AG08395 (cell line): ENCODE results near the gene FOXL1.

Experiments used
- DNase-seq: peaks from one replicate; pipeline ENCODE4 v3.0.0; 2012; ENCODE audit warnings: mixed read lengths, low spot score

The FOXL1 gene

GRCh38 chr16:86604436-86605193, 26.3 kb downstream of the FOXL1 start:
- no peak for DNase-seq

DNA sequence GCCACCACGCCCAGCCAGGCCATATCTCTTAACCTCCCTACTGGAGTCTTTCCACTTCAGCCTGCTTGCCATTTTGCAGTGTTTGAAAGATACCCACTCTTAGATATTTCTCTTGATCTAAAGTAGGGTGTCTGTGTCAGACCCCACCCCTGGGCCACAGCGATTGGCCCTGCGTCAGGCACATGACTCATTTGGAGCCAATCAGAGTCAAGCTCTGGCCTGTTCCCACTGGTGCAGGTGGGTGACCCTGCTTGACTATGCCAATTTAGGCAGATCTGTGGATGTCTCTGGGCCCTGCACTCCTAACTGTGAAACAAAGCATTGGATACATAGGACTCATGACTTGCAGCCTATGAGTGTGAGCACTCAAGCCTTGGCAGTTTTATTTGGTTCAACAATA, 27.6 kb downstream of the FOXL1 start:
- DNase-seq = no peak

DNA sequence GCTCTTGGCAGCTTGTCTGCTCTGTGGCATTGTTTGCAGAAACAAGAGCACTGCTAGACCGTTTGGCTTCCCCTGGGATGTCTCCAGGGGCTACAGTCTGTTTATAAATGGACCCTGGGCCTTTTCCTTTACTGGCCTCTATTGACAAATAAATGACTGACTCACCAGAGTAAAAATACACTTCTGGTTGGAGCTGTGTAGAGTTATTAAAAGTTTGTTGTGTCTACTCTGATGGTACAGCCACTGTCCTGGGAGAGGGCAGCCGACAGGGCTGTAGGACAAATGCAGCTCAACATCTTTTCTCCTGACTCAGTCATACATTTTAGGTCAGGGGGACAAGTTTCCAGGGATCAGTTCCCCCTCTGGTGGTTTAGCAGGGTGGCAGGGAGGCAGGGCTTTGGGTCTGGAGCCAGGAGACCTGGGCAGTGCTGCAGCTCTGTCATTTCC, 30.0 kb downstream of the FOXL1 start:
- no peak for DNase-seq

- peak; percentile 89 for DNase-seq
Observed at GRCh38 chr16:86609115-86609514, 30.8 kb downstream of the FOXL1 start.

DNA sequence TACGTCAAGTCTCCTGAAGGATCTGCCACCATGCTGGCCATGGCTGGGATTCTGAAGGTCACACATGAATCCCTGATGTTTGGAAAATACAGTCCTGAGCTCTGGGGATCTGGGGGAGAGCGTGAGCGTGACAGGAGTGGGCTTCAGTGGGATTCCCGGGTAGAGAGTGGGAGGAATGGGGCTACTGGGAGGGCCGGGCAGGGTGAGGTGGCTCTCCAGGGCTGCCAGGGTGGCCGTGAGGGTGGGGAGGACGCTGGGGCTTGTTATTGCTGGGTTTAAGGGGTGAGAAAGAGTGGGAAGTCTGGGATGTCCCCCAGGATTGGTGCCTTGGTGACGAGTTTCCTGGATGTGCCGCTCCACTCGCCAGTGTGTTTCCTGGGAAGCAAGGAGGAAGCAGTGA, 31.3 kb downstream of the FOXL1 start:
- DNase-seq = no peak

GRCh38 chr16:86610779-86611524, 32.6 kb downstream of the FOXL1 start:
- no peak for DNase-seq

DNA sequence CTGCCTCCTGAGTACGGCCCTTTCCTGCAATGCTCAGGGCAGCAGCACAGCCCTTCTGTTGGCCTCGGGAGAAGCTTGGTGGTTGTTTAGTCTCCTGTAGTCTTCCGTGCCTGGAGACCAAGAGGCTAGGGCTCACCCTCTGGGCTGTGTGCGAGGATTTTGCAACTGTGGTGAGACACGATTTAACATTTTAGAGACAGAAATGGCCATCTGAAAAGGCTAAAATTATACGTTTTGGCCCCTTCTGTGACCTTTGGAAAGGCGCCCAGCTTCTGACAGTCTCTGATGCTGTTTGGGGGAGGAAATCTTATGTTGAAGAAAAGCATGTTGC, 33.1 kb downstream of the FOXL1 start:
- no peak for DNase-seq

DNA sequence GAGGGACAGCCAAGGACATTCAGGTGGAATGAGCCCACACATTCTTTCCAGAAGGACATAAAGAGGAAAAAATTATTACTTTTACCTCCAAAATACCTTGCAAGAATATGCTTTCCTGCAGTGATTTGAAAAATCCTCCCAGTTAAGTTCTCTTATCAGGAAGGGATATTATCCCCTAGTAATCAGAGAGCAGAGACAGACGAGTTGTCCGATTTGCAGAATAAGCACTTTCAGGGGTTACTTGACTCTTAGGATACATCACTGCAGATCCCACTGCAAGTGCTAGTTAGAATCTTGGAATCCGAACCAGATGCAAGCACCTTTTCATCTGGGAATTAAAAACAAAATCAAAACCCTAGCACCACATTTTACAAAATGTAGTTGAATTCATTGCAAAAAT, 33.6 kb downstream of the FOXL1 start:
- no peak for DNase-seq

GRCh38 chr16:86614699-86615098, 36.4 kb downstream of the FOXL1 start:
- DNase-seq = no peak

DNA sequence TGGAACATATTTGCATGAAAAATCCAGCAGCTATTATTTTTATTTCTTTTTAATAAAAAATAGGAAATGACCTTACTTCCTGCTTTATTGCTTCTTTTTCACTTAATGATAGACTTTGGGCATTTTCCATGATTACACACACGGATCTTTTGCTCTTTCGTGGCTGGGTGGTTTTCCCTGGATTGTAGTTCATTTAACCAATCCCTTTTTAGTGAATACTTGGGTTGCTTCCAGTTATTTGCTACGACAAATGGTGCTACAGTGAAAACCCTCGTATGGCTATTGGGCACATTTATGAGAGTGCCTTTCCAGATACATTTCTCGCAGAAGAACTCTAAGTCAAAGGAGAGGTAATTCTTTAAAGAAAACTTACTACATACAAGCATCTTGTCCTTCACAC, 38.6 kb downstream of the FOXL1 start:
- no peak for DNase-seq

GRCh38 chr16:86618431-86619238, 40.3 kb downstream of the FOXL1 start:
- DNase-seq = no peak

DNA sequence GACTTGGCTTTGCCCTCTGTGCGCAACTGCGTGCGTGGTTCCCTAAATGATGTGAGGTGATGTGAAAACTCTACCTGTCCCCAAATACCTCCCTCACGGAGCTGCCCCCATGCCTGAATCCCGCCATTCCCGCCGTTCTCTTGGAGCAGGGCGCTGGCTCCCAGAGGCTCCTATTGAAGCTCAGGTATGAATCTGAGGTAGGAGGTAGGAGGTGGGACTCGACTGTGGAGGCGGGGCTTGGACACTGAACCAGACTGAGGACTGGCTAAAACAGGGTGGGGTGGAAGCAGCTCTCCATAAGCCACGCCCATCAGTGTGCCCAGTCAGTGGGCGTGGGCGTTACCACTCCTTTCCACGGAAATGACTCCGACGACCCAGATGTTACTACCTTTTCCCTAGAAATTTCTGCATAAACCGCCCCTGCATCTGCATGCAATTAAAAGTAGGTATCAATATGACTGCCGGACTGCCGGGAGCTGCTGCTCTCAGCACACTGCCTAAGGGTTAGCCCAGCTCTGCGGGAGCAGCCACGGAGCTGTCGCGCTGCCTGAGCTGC, 41.0 kb downstream of the FOXL1 start:
- DNase-seq = peak; percentile 54

DNA sequence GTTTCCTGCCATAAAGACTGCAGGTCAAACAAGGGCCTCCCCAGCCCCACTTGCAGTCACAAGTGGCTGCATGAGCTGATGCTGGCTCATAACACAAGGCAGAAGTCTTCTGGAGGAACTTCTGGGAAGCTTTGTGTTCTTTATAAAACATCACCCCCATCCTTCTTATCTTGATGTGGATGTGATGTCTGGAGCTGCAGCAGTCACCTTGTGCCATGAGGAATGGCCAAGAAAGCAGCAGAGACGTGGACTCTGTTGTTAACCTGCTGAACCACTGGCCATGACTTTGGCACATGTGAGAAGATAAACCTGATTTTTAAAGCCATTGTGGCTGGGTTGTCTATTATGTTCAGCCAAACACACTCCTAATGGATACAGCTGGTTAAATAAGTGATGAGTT, 41.8 kb downstream of the FOXL1 start:
- no peak for DNase-seq

GRCh38 chr16:86621966-86622365, 43.6 kb downstream of the FOXL1 start:
- no peak for DNase-seq

DNA sequence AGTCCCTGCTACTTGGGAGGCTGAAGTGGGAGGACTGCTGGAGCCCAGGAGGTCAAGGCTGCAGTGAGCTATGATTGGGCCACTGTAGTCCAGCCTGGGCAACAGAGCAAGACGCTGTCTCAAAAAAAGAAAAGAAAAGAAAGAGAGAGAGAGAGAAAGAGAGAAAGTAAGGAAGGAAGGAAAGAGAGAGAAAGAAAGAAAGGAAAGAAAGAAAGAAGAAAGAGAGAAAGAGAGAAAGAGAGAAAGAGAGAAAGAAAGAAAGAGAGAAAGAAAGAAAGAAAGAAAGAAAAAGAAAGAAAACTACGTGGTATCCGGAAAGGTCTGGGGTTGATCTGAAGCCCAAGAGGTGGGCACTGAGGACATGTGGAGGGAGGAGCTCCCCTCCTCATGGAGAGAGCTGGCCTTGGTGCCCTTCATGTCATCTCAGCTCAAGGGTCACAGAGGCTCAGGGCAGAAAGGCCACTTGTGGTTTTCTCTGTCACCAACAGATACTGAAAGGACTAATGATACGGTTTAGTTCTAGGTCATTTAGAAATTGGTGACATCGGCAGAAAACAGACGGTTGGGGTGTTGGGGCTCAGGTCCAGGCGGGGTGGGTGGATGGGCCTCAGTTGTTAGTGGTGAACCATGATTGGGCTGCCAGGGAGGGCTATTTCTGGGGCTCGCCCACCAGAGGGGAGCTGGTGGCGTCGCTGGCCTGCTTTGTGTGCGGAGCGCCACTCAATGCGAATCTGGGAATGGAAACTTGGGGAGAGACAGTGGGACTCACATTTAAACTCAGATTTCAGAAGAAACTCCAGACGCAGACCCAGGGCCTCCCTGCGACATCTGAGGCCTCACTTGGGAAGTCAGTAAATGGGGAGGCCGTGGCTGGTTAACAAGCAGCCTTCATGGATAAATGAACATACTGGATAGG, 44.6 kb downstream of the FOXL1 start:
- no peak for DNase-seq

GRCh38 chr16:86625029-86625428, 46.7 kb downstream of the FOXL1 start:
- DNase-seq = no peak

DNA sequence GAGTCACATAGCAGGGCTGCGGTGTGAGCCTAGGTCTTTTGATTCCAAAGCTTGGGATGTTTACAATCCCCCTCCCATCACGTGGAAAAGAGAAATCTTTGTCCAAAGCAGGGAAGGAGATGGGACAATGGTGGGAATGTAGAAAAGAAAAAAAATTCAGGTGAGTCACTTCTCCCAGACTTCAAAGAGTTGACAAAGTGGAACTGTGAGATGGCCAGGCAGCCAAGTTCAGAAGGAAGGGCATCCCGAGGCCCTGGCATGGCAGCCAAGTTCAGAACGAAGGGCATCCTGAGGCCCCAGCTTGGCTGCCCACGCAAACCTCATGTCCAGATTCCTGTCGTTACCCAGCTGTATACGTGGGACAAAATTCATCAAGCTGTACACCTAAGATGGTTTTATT, 47.5 kb downstream of the FOXL1 start:
- DNase-seq = no peak

- DNase-seq = no peak
Observed at GRCh38 chr16:86626284-86626683, 47.9 kb downstream of the FOXL1 start.

- no peak for DNase-seq
Observed at GRCh38 chr16:86626966-86627365, 48.6 kb downstream of the FOXL1 start.

DNA sequence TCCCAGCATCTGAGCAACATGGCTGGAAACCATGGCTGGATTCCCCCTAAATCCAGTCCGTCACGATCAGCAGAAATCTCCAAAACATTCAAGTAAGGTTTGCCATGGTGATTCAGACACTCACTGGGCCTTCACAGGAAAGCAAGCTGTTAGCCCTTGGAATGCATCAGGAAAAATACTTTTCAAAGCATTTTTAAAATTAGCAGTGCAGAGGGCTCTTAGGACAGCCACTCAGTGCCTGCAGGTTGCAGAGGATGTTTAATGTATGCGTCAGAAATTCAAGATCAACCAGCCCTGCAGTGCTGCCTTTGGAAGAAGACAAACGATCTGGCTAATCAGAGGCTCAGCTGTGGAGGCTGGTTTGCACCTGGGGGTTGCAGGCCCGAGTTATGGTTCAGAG, 50.3 kb downstream of the FOXL1 start:
- no peak for DNase-seq

DNA sequence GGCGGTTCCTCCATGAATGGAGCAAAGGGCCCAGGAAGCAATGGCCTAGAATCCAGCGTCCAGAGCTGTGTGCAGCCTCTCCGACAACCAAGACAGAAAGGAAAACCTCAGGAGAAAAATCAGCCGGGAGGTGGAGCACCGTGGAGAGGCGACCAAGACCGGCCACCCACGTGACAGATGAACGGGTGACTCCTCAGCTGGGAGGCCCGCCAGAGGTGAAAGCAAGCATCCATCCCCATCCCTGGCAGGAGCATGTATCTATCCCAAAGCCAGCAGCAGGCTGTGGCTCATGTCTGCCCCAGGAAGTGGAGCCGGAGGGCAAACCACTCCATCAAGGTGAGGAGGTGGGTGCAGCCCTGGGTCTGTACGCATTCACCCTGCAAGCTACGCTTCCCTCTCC, 52.1 kb downstream of the FOXL1 start:
- DNase-seq = no peak

- DNase-seq = no peak
Observed at GRCh38 chr16:86631444-86631843, 53.1 kb downstream of the FOXL1 start.
